ENCODE results near the gene MARK4. TPM values are rescaled to one million over a fixed set of nuclear protein-coding genes. Genes with fewer than 3 reads are reported as not detected.
"Not testable (repeated sequence)": the region's sequence is repeated elsewhere in the genome, so short reads cannot be mapped to it uniquely, and the experiment has no call there.

The MARK4 gene
- total RNA-seq, 1 donor, result 9.8 TPM

DNA sequence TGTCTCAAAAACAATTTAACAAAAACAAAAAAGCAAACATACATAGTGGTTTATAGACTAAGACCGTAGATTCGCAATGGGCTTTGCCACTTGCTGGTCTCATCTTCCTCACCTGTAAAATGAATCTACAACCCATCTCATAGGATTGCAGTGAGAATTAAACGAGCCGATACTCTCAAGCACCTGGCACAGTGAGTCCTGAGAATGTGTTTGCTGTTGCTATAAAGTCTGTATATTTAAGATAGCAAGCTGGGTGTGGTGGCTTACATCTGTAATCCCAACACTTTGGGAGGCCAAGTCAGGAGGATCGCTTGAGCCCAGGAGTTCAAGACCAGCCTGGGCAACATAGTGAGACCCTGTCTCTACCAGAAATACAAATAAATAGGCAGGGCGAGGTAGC is 28.3 kb upstream of the MARK4 start:
- TF ChIP-seq, protein P1, sequence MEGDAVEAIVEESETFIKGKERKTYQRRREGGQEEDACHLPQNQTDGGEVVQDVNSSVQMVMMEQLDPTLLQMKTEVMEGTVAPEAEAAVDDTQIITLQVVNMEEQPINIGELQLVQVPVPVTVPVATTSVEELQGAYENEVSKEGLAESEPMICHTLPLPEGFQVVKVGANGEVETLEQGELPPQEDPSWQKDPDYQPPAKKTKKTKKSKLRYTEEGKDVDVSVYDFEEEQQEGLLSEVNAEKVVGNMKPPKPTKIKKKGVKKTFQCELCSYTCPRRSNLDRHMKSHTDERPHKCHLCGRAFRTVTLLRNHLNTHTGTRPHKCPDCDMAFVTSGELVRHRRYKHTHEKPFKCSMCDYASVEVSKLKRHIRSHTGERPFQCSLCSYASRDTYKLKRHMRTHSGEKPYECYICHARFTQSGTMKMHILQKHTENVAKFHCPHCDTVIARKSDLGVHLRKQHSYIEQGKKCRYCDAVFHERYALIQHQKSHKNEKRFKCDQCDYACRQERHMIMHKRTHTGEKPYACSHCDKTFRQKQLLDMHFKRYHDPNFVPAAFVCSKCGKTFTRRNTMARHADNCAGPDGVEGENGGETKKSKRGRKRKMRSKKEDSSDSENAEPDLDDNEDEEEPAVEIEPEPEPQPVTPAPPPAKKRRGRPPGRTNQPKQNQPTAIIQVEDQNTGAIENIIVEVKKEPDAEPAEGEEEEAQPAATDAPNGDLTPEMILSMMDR (IDR thresholded peaks at IDR 0.05; ENCODE audit: insufficient read depth, low read length), result no peak
- H3K4me3 ChIP-seq (ENCODE audit: low read depth, low read length), result no peak overlapping the region
- DNase-seq (ENCODE audit: low read depth), result no peak

DNA sequence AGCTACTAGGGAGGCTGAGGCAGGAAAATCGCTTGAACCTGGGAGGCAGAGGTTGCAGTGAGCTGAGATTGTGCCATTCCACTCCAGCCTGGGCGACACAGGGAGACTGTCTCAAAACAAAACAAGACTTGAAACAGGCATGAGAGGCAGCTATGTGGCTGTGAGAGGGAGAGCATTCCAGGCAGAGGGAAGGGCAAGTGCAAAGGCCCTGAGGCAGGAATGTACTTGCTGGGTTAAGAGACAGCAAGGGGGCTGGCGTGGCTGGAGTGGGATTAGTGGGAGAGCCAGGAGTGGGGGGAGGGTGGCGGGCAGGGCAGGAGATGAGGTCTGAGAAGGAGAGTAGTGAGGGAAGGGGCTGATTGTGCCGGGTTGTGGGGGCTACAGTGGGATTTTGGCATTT is 27.2 kb upstream of the MARK4 start:
- no peak for DNase-seq (ENCODE audit: low read depth)
- TF ChIP-seq, protein P1 (IDR thresholded peaks at IDR 0.05; ENCODE audit: insufficient read depth, low read length), result no peak

DNA sequence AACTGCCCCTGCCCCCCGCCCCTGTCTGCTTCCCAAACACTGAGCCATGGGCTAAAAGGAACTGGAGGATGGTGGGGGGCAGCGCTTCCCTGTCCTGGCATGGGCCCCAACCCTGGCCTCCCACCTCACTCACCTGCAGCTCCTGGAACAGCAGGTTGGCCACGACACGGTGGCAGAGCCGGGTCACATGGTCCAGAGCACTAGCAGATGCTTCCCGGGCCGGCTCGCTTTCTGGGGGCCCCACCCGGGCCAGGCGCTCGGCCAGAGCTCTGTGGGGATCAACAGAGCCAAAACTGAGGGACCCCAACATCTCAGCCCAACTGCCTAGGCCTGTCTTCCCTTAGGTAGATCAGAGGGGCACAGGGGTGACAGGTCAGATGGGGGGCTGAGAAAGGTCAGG is 26.4 kb upstream of the MARK4 start:
- TF ChIP-seq, protein P1 (IDR thresholded peaks at IDR 0.05; ENCODE audit: insufficient read depth, low read length), result no peak
- no peak overlapping the region for H3K4me3 ChIP-seq (ENCODE audit: low read depth, low read length)
- no peak for DNase-seq (ENCODE audit: low read depth)

More for the DNA sequence above, 27.2 kb upstream of the MARK4 start:
- no peak overlapping the region for H3K4me3 ChIP-seq (ENCODE audit: low read depth, low read length)

DNA sequence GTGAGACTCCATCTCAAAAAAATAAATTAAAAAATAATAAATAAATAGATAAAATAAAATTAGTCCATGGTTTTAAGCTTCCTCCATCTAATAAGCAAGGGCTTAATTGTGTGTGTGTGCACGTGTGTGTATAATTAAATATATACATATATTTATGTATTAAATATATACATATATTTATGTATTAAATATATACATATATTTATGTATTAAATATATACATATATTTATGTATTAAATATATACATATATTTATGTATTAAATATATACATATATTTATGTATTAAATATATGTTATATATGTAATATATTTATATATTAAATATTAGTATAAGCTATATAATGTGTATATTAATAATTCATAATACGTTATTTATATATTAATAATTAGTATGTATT is 22.0 kb upstream of the MARK4 start:
- not testable (repeated sequence) for DNase-seq (ENCODE audit: low read depth); H3K4me3 ChIP-seq (ENCODE audit: low read depth, low read length)

DNA sequence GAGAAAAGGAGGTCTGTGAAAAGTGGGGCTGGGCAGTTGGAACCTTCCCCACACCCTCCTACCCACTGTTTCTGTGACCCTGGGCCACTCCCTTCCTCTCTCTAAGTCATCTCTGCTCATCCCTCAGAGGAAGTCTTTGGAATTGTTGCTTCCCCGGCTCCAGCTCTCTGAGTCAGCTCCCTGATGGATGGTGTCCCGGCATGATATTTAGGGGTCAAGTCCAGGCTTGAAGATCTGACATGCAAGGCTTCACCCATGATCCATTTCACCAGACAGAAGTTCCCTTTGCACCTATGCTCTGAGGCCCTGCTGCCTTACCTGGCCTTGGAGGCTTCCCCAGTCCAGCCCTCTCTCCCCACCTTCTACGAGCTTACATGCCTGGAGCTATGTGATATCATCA is 19.2 kb upstream of the MARK4 start:
- TF ChIP-seq, protein P1 (IDR thresholded peaks at IDR 0.05; ENCODE audit: insufficient read depth, low read length), result no peak
- DNase-seq (ENCODE audit: low read depth), result no peak
- H3K4me3 ChIP-seq (ENCODE audit: low read depth, low read length), result no peak overlapping the region

DNA sequence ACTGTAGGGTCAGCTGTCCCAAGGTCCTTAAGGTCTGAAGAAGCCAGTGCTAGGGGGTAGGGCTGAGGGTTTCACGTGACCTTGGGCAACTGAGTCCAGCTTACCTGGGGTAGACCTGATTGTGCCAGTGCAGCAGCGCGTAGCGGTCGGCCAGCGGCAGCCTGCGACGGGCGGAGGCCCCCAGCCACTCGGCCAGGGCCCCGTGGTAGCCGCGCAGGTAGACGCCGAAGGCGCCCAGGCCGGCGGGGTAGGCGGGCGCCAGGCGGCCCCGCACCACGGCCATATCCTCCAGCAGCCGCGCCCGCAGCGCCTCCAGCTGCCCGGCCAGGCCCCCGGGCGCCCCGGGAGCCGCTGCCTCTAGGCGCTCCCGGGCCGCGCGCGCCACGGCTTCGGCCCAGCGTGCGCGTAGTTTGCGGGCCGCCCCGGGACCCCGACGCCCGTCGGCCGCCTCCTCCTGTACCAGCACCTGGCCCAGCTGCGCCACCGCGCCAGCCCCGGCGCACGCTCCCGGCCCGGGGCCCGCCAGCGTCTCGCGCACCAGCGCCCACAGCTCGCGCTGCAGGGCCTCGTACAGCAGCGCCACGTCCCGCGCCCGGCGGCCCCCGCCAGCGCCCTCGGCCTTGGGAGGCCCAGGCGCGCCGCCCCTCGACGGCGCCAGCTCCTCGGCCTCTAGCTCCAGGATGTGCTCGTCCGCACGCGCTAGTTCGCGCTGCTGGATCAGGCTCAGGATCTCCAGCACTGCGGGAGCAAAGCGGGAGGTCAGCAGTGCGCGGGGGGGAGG is 16.8 kb upstream of the MARK4 start:
- H3K4me3 ChIP-seq (ENCODE audit: low read depth, low read length), result no peak overlapping the region
- DNase-seq (ENCODE audit: low read depth), result no peak
- TF ChIP-seq, protein P1 (IDR thresholded peaks at IDR 0.05; ENCODE audit: insufficient read depth, low read length), result no peak

DNA sequence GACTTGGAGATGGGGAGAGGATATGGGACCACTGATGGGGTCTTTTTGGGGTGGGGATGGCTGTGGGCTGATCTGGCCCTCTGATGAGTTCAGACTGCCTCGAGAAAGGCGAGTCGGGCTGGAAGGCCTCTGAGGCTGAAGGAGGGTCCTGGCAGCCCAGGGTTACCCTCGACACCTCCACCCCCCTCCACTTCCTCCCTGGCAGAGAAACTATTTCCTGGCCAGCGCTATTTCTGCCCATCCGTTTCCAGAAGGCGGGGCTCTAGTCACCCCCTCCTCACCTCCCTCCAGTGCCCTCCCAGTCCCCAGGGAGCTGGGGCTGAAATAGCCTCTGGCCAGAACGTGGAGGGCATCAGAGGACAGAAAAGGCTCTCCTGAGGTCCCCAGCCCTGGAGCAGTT is 15.6 kb upstream of the MARK4 start:
- no peak for DNase-seq (ENCODE audit: low read depth)

More for the DNA sequence above, 15.6 kb upstream of the MARK4 start:
- TF ChIP-seq, protein P1 (IDR thresholded peaks at IDR 0.05; ENCODE audit: insufficient read depth, low read length), result no peak
- H3K4me3 ChIP-seq (ENCODE audit: low read depth, low read length), result no peak overlapping the region

Data from fibroblast of the aortic adventitia (primary cell).